Nephron progenitor cell (in vitro differentiated cells): ENCODE results near the gene SLC39A13.
A peak's percentile ranks its signal among the peaks of the same experiment; 100 is the strongest.

ENCODE experiments used
- DNase-seq: peaks from one replicate; pipeline ENCODE4 v3.0.0; 2021
- H3K27ac Mint-ChIP-seq: 2 replicates; pipeline ENCODE4 v1.8.0; 2021; ENCODE audit warnings: mild to moderate bottlenecking, moderate library complexity, mixed read lengths
- H3K27me3 Mint-ChIP-seq: 2 replicates; pipeline ENCODE4 v1.8.0; 2021; ENCODE audit warnings: mild to moderate bottlenecking, low read depth, mixed read lengths; ENCODE audit not compliant: poor library complexity
- H3K36me3 Mint-ChIP-seq: 2 replicates; pipeline ENCODE4 v1.8.0; 2021; ENCODE audit warnings: low read depth, mixed read lengths
- H3K4me1 Mint-ChIP-seq: 2 replicates; pipeline ENCODE4 v1.8.0; 2021; ENCODE audit warnings: mixed read lengths
- H3K4me3 Mint-ChIP-seq: 2 replicates; pipeline ENCODE4 v1.8.0; 2021; ENCODE audit warnings: mild to moderate bottlenecking, moderate library complexity, mixed read lengths
- H3K9me3 Mint-ChIP-seq: 2 replicates; pipeline ENCODE4 v1.8.0; 2021; ENCODE audit warnings: mild to moderate bottlenecking, moderate library complexity, mixed read lengths
- TF ChIP-seq, protein P1 (sequence below): fragments of 200-600 bp; sonication (generic); IDR thresholded peaks from 2 replicates; pipeline ENCODE4 v1.5.0; 2021; ENCODE audit warnings: antibody characterized with exemption

Gene SLC39A13

DNA sequence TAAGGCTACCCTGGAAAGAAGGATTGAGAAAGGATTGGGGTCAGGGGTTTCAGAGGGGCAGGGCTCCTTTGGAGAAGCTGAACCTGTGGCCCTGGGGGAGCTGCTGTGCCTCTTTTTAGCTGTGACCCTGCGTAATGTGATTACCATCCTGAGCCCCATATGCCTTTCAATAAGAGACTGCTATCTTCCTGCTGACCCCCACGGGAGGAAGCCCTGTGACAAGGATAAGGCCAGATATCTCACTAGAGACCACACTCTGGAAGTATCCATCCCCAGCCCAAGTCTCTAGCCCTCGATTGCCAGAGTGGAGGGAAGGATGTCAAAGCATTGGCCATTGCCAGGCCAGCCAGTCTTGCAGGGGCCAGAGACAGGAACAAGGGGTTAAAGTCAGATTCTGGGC, 4.8 kb upstream of the SLC39A13 start:
- peak overlapping the region; percentile 78 for H3K27ac Mint-ChIP-seq
- H3K36me3 Mint-ChIP-seq: no peaks in the 10 kb centered on the region
- DNase-seq: no peak
- TF ChIP-seq, protein P1, sequence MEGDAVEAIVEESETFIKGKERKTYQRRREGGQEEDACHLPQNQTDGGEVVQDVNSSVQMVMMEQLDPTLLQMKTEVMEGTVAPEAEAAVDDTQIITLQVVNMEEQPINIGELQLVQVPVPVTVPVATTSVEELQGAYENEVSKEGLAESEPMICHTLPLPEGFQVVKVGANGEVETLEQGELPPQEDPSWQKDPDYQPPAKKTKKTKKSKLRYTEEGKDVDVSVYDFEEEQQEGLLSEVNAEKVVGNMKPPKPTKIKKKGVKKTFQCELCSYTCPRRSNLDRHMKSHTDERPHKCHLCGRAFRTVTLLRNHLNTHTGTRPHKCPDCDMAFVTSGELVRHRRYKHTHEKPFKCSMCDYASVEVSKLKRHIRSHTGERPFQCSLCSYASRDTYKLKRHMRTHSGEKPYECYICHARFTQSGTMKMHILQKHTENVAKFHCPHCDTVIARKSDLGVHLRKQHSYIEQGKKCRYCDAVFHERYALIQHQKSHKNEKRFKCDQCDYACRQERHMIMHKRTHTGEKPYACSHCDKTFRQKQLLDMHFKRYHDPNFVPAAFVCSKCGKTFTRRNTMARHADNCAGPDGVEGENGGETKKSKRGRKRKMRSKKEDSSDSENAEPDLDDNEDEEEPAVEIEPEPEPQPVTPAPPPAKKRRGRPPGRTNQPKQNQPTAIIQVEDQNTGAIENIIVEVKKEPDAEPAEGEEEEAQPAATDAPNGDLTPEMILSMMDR: no peak
- H3K4me3 Mint-ChIP-seq: no peak overlapping the region
- peaks cover 57% of the 10 kb centered on the region for H3K4me1 Mint-ChIP-seq
- peaks cover 5% of the 10 kb centered on the region for H3K27me3 Mint-ChIP-seq
- H3K9me3 Mint-ChIP-seq: no peaks in the 10 kb centered on the region

DNA sequence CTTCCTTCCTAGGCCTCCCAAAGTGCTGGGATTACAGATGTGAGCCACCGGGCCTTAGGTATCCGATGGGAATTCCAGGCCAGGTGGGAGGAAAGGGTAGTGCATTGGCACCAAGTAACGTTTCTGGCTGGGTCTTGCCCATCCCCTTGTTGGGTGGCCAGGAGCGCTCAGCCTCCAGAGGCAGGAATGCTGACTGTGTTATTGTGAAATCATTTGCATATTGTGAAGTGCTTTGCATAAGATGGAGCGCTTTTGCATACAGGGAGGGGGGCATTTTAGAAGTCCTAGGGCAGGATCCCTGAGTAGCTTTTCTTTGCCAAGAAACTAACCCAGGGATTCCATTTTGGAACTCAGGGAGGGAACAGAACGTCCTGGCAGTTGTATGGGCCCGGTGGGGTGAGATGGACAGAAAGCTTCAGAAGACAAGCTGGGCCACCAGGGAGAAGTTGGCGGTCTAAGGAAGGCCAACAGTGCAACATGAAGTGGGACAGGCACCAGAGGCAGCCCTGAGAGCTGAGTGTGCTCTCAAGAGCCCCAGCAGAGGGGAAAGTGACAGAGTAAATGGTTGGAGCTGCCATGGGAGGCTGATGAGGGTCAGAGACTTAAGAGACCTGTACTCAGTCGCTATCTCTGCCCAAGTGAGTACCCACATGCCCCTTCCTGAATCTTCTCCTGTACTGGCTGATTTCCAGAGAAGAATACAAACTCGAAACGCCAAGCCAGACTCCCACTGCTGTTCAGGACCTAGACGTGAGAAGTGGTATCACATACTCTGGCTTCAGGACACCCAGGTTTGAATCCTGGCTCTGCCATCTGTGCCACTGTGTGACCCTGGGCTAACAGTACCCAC, 1.3 kb upstream of the SLC39A13 start:
- H3K36me3 Mint-ChIP-seq: no peaks in the 10 kb centered on the region
- H3K9me3 Mint-ChIP-seq: no peaks in the 10 kb centered on the region
- H3K27me3 Mint-ChIP-seq: peaks cover 5% of the 10 kb centered on the region
- H3K4me3 Mint-ChIP-seq: peak overlapping the region; percentile 88
- TF ChIP-seq, protein P1: no peak
- peaks cover 36% of the 10 kb centered on the region for H3K4me1 Mint-ChIP-seq
- peak overlapping the region; percentile 96 for H3K27ac Mint-ChIP-seq
- no peak for DNase-seq

DNA sequence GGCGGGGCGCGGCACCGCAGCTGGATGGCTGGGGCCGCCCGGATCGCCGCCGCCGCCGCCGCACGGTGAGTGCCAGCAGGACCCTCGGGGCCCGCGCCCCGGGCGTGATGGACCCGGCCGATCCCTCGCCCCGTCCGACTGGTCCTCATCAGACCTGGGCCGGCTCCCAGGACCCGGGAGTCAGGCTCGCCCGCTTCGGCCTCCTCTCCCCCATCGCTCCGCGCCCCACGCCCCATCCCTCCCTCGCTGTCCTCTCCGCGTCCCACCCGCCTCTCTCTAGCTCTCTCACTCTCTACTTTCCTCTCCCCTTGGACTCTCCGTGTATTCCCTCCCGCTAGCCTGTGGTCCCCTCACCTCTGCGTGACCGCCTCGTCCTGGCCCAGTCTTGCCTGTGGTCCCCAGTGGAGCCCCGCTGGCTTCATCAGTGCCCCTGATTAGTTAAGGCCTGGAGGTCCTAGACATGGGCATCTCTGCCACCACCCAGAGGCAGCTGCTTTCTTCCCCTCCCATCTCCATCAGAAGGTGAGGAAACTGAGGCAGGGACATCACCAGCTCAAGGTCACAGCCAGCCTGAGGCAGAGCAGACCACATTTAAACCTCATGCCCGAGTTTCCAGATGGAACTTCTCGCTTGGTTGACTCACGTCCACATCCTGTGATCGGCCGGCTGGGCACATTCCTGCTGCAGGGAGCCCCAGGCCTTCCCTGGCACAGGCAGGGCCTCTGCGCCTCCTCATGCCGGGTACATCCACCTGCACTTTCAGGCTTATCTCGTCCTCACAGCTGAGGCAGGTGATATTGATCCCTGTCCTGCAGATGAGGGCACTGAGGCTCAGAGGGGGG, 429 bp downstream of the SLC39A13 start:
- Mint-ChIP-seq H3K27ac (peak overlapping the region; percentile 29), H3K36me3 (peaks cover 8% of the 10 kb centered on the region), H3K4me3 (peak overlapping the region; percentile 92), H3K9me3 (no peaks in the 10 kb centered on the region), H3K4me1 (peaks cover 26% of the 10 kb centered on the region), H3K27me3 (no peaks in the 10 kb centered on the region)
- TF ChIP-seq, protein P1: no peak
- DNase-seq: peak; percentile 47

DNA sequence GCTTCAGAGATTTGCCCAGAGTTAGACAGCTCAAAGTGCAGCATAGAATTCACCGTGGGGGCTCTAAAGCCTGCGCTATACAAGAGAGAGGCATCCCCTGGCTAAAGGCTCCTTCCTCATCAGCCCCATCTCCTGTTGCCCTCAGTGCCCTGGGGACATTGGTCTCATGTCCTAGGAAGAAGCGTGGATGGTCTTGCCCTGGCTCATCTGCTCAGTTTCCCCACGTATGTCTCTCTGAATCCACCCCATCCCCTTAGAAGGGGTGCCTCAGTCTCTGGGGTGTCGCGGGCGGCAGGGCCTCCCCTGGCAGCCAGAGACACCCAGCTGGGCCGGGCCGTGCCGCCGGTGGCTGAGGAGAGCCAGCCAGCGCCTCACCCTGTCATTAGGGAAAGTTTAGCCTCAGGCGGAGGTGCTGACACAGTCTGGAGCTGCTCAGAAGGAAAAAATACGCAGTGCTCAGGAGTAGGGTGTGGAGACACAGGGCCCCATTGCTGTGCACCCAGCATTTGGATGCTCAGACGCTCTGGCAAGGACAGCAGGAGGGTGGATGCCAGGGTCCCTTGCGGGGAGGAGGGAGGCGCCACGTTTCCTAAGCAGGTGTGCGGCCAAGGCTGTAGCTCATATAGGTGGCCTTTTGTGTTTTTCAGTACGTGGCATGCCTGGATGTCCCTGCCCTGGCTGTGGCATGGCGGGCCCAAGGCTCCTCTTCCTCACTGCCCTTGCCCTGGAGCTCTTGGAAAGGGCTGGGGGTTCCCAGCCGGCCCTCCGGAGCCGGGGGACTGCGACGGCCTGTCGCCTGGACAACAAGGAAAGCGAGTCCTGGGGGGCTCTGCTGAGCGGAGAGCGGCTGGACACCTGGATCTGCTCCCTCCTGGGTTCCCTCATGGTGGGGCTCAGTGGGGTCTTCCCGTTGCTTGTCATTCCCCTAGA, 1.3 kb downstream of the SLC39A13 start:
- peaks cover 12% of the 10 kb centered on the region for H3K36me3 Mint-ChIP-seq
- peak overlapping the region; percentile 61 for H3K27ac Mint-ChIP-seq
- no peaks in the 10 kb centered on the region for H3K9me3 Mint-ChIP-seq
- TF ChIP-seq, protein P1: no peak
- H3K4me1 Mint-ChIP-seq: peaks cover 29% of the 10 kb centered on the region
- peak overlapping the region; percentile 92 for H3K4me3 Mint-ChIP-seq
- no peak for DNase-seq
- H3K27me3 Mint-ChIP-seq: no peaks in the 10 kb centered on the region

DNA sequence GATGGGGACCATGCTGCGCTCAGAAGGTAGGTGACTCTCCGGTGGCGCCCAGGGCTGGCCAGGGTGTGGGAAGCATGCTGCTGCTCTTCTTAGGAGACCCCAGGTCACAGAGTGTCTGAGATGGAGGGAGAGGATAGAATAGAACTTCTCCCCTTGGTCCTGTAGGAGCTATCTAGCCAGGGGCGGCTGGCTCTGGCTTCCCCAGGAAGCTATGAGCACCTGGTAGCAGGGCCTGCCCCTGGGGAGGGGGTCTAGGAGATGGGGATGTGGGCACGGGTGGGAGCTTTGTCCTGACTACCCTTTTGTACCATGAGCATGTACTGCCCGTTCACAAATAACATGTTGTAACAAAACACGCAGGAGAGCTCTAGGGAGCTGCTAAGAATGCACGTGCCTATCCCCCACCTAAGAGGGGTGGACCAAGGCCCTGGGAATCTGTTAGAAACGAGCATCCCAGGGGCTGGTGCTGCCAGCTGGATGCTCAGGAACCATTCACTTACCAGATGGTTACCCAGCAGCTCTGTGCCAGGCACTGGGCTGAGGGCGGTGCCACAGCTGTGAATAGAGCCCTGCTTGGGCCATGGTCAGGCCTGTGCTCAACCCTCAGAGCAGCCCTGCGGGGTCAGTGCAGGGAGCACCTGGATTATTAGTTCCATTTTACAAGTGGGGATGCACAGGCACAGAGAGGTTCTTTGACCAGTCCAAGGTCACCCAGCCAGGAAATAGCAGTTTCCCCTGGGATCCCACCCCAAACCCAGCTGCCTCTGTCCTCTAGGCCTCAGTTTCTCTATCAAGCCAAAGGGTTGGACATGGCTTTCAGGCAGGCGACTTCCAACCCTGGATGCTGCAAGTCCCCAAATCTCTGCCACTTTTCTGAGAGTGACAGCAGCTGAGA, 2.2 kb downstream of the SLC39A13 start:
- H3K27me3 Mint-ChIP-seq: no peaks in the 10 kb centered on the region
- no peak for DNase-seq
- peak overlapping the region; percentile 30 for H3K4me3 Mint-ChIP-seq
- H3K4me1 Mint-ChIP-seq: peaks cover 29% of the 10 kb centered on the region
- TF ChIP-seq, protein P1: no peak
- H3K27ac Mint-ChIP-seq: peak overlapping the region; percentile 61
- H3K9me3 Mint-ChIP-seq: no peaks in the 10 kb centered on the region
- H3K36me3 Mint-ChIP-seq: peaks cover 12% of the 10 kb centered on the region
